Measurements from ENCODE around the gene UBE2H. TPM values are rescaled to one million over a fixed set of nuclear protein-coding genes. Genes with fewer than 3 reads are reported as not detected.

UBE2H gene
- total RNA-seq, 1 donor = 76.3 TPM

DNA sequence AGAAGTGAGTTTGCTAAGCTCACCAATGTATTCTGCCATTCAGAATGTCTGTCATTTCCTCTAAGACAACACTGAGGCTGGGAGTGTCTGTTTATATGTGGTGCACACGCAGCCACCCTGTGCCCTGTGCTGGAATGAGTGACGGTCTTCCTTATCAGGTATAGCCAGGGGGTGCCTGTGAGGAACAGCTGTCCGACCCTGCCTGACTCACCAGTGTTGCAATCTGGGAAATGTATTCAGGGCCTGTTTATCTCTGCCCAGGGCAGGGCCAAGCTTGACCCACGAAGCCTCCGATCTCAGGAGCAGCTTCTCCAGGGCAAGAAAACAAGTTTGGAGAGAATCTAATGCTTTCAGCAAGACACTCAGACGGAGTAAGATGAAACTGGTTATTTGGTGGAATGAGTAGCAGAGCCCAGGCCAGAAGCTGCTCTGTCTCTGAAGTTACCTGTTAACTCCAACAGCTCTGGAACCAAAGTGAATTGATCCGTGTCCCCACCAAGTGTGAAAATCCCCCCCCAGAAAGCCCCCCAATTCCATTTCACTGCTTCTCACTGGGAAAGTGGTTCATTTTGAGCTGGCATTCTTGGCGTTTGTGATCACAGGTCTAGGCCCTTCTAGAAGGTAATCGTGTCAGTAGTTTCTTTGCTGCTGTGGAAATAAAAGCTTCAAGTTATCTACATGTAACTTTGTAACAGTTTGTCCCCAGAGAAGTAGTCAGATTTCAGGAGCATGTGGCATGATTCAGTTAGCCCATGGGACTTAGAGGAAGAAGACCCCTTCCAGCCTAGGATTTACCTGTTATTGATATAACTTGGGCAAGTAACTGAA is 6.1 kb upstream of the UBE2H start:
- H3K4me3 ChIP-seq (ENCODE audit: low read length) = no peak overlapping the region
- no peaks in the 10 kb centered on the region for H3K27me3 ChIP-seq (ENCODE audit: insufficient read depth, low read length)
- peaks cover 11% of the 10 kb centered on the region for H3K4me1 ChIP-seq (ENCODE audit: insufficient read depth, low read length)
- H3K9me3 ChIP-seq (ENCODE audit: low read depth, low read length) = no peaks in the 10 kb centered on the region

DNA sequence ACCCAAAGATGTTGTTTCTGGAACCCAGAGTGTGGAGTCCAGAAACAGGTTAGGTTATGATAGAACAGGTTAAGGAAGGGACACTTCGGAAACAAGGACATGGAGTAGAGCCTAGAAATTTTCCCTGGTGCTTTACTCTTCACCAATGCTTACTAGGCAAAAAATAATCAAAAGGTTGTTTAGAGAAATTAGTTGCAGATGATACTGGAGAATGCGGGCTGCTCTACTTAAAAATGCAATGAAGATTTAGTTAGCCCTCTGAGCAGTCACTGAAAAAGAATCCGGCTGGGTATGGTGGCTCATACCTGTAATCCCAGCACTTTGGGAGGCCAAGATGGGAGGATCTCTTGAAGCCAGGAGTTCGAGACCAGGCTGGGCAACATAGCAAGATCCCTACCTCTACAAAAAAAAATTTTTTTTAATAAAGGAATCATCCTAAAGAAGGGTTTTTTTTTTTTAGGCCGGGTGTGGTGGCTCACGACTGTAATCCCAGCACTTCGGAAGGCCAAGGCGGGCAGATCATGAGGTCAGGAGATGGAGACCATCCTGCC is 3.3 kb upstream of the UBE2H start:
- Histone ChIP-seq H3K9me3 (ENCODE audit: low read depth, low read length) (no peaks in the 10 kb centered on the region), H3K27me3 (ENCODE audit: insufficient read depth, low read length) (no peaks in the 10 kb centered on the region), H3K4me1 (ENCODE audit: insufficient read depth, low read length) (peaks cover 23% of the 10 kb centered on the region), H3K4me3 (ENCODE audit: low read length) (no peak overlapping the region)

GRCh38 chr7:129952086-129952652 is 591 bp downstream of the UBE2H start:
- Histone ChIP-seq H3K4me1 (ENCODE audit: insufficient read depth, low read length) (peaks cover 48% of the 10 kb centered on the region), H3K27me3 (ENCODE audit: insufficient read depth, low read length) (no peaks in the 10 kb centered on the region), H3K4me3 (ENCODE audit: low read length) (peak overlapping the region; percentile 92), H3K9me3 (ENCODE audit: low read depth, low read length) (no peaks in the 10 kb centered on the region)

GRCh38 chr7:129951226-129952085 is 1.3 kb downstream of the UBE2H start:
- Histone ChIP-seq H3K27me3 (ENCODE audit: insufficient read depth, low read length) (no peaks in the 10 kb centered on the region), H3K4me3 (ENCODE audit: low read length) (peak overlapping the region; percentile 92), H3K4me1 (ENCODE audit: insufficient read depth, low read length) (peaks cover 48% of the 10 kb centered on the region), H3K9me3 (ENCODE audit: low read depth, low read length) (no peaks in the 10 kb centered on the region)

GRCh38 chr7:129950933-129951225 is 1.9 kb downstream of the UBE2H start:
- Histone ChIP-seq H3K9me3 (ENCODE audit: low read depth, low read length) (no peaks in the 10 kb centered on the region), H3K4me1 (ENCODE audit: insufficient read depth, low read length) (peaks cover 48% of the 10 kb centered on the region), H3K4me3 (ENCODE audit: low read length) (peak overlapping the region; percentile 92), H3K27me3 (ENCODE audit: insufficient read depth, low read length) (no peaks in the 10 kb centered on the region)

DNA sequence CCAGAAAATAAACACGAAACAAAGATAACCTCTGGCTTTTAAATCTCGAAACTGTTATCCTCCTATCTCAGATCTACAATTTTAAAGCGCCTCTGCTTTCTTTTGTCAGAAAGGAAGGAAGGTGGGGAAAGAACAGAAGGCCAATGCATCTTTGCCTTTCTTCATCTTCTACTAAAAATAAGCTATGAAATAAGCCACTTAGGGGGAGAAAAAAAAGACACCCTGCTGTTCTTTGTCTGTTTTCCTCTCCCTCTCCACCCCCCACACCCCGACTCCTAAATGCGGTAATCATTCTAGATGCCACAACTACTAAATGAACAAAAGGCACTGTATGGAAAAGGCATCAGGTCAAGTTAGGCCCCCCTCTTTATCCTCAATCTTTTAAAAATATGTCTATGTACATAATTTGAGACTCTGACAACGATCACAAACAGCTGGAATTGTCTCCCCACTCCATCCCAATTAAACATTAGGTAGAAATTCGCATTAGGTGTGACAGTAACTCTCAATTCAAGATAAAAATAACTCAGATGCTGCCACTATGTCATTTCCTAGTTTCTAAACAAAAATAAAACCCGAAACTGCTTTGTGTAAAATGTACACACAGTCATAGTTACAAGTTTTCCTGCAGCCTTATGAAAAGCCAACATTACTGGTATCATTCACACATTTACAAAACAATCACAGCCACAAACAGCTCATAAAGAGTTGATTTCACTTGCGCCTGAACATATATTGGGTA is 2.4 kb downstream of the UBE2H start:
- peaks cover 48% of the 10 kb centered on the region for H3K4me1 ChIP-seq (ENCODE audit: insufficient read depth, low read length)
- H3K27me3 ChIP-seq (ENCODE audit: insufficient read depth, low read length) = no peaks in the 10 kb centered on the region
- no peaks in the 10 kb centered on the region for H3K9me3 ChIP-seq (ENCODE audit: low read depth, low read length)
- peak overlapping the region; percentile 92 for H3K4me3 ChIP-seq (ENCODE audit: low read length)

- no peaks in the 10 kb centered on the region for H3K9me3 ChIP-seq (ENCODE audit: low read depth, low read length)
- H3K4me3 ChIP-seq (ENCODE audit: low read length) = peak overlapping the region; percentile 92
- H3K4me1 ChIP-seq (ENCODE audit: insufficient read depth, low read length) = peaks cover 48% of the 10 kb centered on the region
- no peaks in the 10 kb centered on the region for H3K27me3 ChIP-seq (ENCODE audit: insufficient read depth, low read length)
These were observed 3.2 kb downstream of the UBE2H start for GRCh38 chr7:129949292-129950133.

GRCh38 chr7:129948877-129949291 is 3.9 kb downstream of the UBE2H start:
- Histone ChIP-seq H3K4me1 (ENCODE audit: insufficient read depth, low read length) (peaks cover 48% of the 10 kb centered on the region), H3K4me3 (ENCODE audit: low read length) (peak overlapping the region; percentile 92), H3K27me3 (ENCODE audit: insufficient read depth, low read length) (no peaks in the 10 kb centered on the region), H3K9me3 (ENCODE audit: low read depth, low read length) (no peaks in the 10 kb centered on the region)

DNA sequence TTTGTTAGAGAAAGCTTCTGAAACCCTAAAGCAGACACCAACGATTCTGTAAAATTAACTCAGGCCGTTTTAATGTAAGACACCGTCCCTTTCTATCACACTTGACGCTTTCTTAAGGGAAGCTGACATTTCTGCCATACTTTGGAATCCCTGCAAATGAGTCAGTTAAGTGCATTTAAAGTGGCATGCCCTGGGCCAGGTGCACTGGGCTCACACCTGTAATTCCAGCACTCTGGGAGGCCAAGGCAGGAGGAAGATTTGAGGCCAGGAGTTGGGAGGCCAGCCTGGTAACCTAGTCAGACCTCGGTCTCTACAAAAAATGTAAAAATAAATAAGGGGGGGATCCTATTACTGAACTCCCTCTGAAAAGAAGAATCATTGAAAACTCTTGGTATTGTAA is 4.4 kb downstream of the UBE2H start:
- H3K9me3 ChIP-seq (ENCODE audit: low read depth, low read length) = no peaks in the 10 kb centered on the region
- H3K4me3 ChIP-seq (ENCODE audit: low read length) = no peak overlapping the region
- H3K4me1 ChIP-seq (ENCODE audit: insufficient read depth, low read length) = peaks cover 48% of the 10 kb centered on the region
- H3K27me3 ChIP-seq (ENCODE audit: insufficient read depth, low read length) = no peaks in the 10 kb centered on the region

DNA sequence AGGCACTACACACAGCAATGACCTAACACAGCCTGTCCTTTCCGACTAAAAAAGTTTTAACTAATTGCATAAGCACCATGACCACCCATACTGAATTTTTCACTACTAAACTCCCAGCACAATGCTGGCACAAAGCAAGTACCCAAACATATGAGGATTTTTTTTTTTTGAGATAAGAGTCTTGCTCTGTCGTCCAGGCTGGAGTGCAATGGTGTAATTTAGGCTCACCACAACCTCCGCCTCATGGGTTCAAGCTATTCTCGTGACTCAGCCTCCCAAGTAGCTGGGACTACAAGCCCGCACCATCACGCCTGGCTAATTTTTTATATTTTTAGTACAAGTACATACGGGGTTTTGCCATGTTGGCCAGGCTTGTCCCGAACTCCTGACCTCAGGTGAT is 5.1 kb downstream of the UBE2H start:
- Histone ChIP-seq H3K4me3 (ENCODE audit: low read length) (no peak overlapping the region), H3K9me3 (ENCODE audit: low read depth, low read length) (no peaks in the 10 kb centered on the region), H3K27me3 (ENCODE audit: insufficient read depth, low read length) (no peaks in the 10 kb centered on the region), H3K4me1 (ENCODE audit: insufficient read depth, low read length) (peaks cover 44% of the 10 kb centered on the region)

GRCh38 chr7:129947049-129947448 is 5.7 kb downstream of the UBE2H start:
- Histone ChIP-seq H3K4me1 (ENCODE audit: insufficient read depth, low read length) (peaks cover 44% of the 10 kb centered on the region), H3K27me3 (ENCODE audit: insufficient read depth, low read length) (no peaks in the 10 kb centered on the region)

DNA sequence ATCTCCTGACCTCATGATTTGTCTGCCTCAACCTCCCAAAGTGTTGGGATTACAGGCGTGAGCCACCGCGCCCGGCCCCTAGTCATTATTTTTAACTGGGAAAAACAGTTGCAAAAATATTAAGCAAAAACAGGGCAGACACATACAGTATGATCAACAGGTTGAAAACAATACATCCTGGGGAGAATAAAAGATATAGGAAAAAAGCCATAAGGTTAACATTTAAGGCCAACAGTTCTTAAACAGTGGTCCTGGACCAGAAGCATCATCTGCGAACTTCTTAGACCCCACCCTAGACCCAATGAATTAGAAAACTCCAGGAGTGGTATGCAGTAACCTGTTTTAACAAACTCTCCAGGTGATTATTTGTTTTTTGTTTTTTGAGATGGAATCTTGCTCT is 6.5 kb downstream of the UBE2H start:
- H3K4me3 ChIP-seq (ENCODE audit: low read length) = no peak overlapping the region
- no peaks in the 10 kb centered on the region for H3K9me3 ChIP-seq (ENCODE audit: low read depth, low read length)
- H3K27me3 ChIP-seq (ENCODE audit: insufficient read depth, low read length) = no peaks in the 10 kb centered on the region
- H3K4me1 ChIP-seq (ENCODE audit: insufficient read depth, low read length) = peaks cover 37% of the 10 kb centered on the region

More at GRCh38 chr7:129947049-129947448, 5.7 kb downstream of the UBE2H start:
- Histone ChIP-seq H3K4me3 (ENCODE audit: low read length) (no peak overlapping the region), H3K9me3 (ENCODE audit: low read depth, low read length) (no peaks in the 10 kb centered on the region)

DNA sequence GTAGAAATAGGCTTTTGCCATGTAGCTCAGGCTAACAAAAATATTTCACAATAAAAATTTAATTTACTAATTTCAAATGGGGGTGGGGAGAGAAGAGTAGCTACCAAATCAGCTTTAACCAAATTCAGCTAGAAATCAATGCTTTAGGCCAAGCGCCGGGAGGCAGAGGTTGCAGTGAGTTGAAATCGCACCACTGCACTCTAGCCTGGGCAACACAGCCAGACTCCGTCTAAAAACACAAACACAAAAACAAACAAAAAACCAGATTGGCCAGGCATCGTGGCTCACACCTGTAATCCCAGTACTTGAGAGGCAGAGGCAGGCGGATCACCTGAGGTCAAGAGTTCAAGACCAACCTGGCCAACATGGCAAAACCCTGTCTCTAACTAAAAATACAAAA is 9.4 kb downstream of the UBE2H start:
- Histone ChIP-seq H3K4me1 (ENCODE audit: insufficient read depth, low read length) (peaks cover 8% of the 10 kb centered on the region), H3K4me3 (ENCODE audit: low read length) (no peak overlapping the region), H3K27me3 (ENCODE audit: insufficient read depth, low read length) (no peaks in the 10 kb centered on the region), H3K9me3 (ENCODE audit: low read depth, low read length) (no peaks in the 10 kb centered on the region)

- Histone ChIP-seq H3K9me3 (ENCODE audit: low read depth, low read length) (no peaks in the 10 kb centered on the region), H3K4me3 (ENCODE audit: low read length) (no peak overlapping the region), H3K4me1 (ENCODE audit: insufficient read depth, low read length) (no peaks in the 10 kb centered on the region), H3K27me3 (ENCODE audit: insufficient read depth, low read length) (no peaks in the 10 kb centered on the region)
These were observed 12.4 kb downstream of the UBE2H start for GRCh38 chr7:129940329-129940728.
